GM12878 (cell line): Measurements from ENCODE around the gene HOXB3. TPM values are rescaled to one million over a fixed set of nuclear protein-coding genes. Genes with fewer than 3 reads are reported as not detected.

Experiments
- ATAC-seq: fragments of 200-7000 bp; cut with Tn5 transposase; 3 replicates; pipeline ENCODE4 v1.9.1; 2020; ENCODE audit warnings: mild to moderate bottlenecking, moderate library complexity
- BruUV-seq: library from RNA; stranded (reverse); fragments of 400-500 nt; replicated peaks from 2 replicates; lab custom pipeline; 2021; lab: Mats Ljungman, UMichigan
- CTCF ChIA-PET: fragments of 300-600 bp; sonication (Branson Sonifier 250); formaldehyde crosslinking; extraction: SDS; loops from one replicate; lab custom pipeline; 2021; ENCODE audit warnings: inconsistent platforms; lab: Yijun Ruan, JAX
- POLR2A ChIA-PET: fragments of 350-600 bp; formaldehyde crosslinking; extraction: SDS; loops from one replicate; lab custom pipeline; 2021; ENCODE audit warnings: inconsistent platforms; lab: Charles Lee
- RAD21 ChIA-PET: fragments of 300-600 bp; sonication (Branson Sonifier 250); formaldehyde crosslinking; loops from one replicate; lab custom pipeline; 2023; ENCODE audit warnings: antibody characterized with exemption; ENCODE audit not compliant: unreplicated experiment; lab: Charles Lee
- SMC1A ChIA-PET: fragments of 300-600 bp; sonication (Branson Sonifier 250); formaldehyde crosslinking; loops from one replicate; lab custom pipeline; 2023; ENCODE audit not compliant: unreplicated experiment, uncharacterized antibody; lab: Charles Lee
- DNase-seq: peaks from one replicate; pipeline ENCODE4 v3.0.0-alpha.2; 2011; ENCODE audit warnings: low read depth, low spot score
- FAIRE-seq: peaks from 3 replicates; lab custom pipeline; 2011; peaks lifted over from hg19 to GRCh38; lab: Jason Lieb, UNC
- H2AFZ ChIP-seq: 2 replicates; pipeline ENCODE4 v1.6.0; 2011; ENCODE audit warnings: low read depth, low read length, control low read depth; ENCODE audit not compliant: control insufficient read depth
- H3K27ac ChIP-seq: 2 replicates; pipeline ENCODE4 v1.5.1; 2011; ENCODE audit warnings: control low read depth; ENCODE audit not compliant: control insufficient read depth, insufficient read depth
- H3K27me3 ChIP-seq, 2 experiments: replicated peaks in 1 of 2; 2 replicates each; pipeline versions ENCODE4 v1.6.0 to v1.6.1; 2011; ENCODE audit warnings: low read length in 1 of 2; ENCODE audit not compliant: control insufficient read depth in 2 of 2, insufficient read depth in 2 of 2
- H3K36me3 ChIP-seq, 2 experiments: 2 replicates each; pipeline ENCODE4 v1.5.1; 2011; ENCODE audit warnings: low read length in 1 of 2; ENCODE audit not compliant: control insufficient read depth in 2 of 2, insufficient read depth in 2 of 2
- H3K4me1 ChIP-seq: 2 replicates; pipeline ENCODE4 v1.6.1; 2011; ENCODE audit warnings: mild to moderate bottlenecking, low read length, moderate library complexity, mixed read lengths; ENCODE audit not compliant: control insufficient read depth, insufficient read depth
- H3K4me2 ChIP-seq: 2 replicates; pipeline ENCODE4 v1.6.0; 2011; ENCODE audit warnings: control low read depth; ENCODE audit not compliant: control insufficient read depth, insufficient read depth
- H3K4me3 ChIP-seq: fragments of 200-600 bp; sonication (generic); 2 replicates; pipeline ENCODE4 v1.5.1; 2016
- H3K79me2 ChIP-seq: 2 replicates; pipeline ENCODE4 v1.6.0; 2011; ENCODE audit warnings: low read length; ENCODE audit not compliant: control insufficient read depth, insufficient read depth
- H3K9ac ChIP-seq: 2 replicates; pipeline ENCODE4 v1.8.0; 2011; ENCODE audit warnings: low read length, control low read depth, mixed read lengths; ENCODE audit not compliant: control insufficient read depth, insufficient read depth
- H3K9me3 ChIP-seq: replicated peaks from 3 replicates; pipeline ENCODE4 v1.5.1; 2011; ENCODE audit warnings: mild to moderate bottlenecking, low read length; ENCODE audit not compliant: control insufficient read depth, insufficient read depth
- H4K20me1 ChIP-seq: 2 replicates; pipeline ENCODE4 v1.6.0; 2011; ENCODE audit not compliant: control insufficient read depth, insufficient read depth
- BMI1 ChIP-seq: fragments of 450-650 bp; IDR thresholded peaks from 2 replicates; pipeline ENCODE4 v1.6.1; 2016; ENCODE audit warnings: mild to moderate bottlenecking, moderate library complexity, borderline replicate concordance
- CBFB ChIP-seq: IDR thresholded peaks from 2 replicates; pipeline ENCODE4 v1.6.1; 2016; ENCODE audit warnings: antibody characterized with exemption, low read depth
- CBX3 ChIP-seq: fragments of 200-600 bp; sonication (generic); IDR thresholded peaks from 2 replicates; pipeline ENCODE4 v1.6.1; 2016; ENCODE audit warnings: low read depth, borderline replicate concordance
- CREB1 ChIP-seq: IDR thresholded peaks from 2 replicates; pipeline ENCODE4 v1.6.1; 2012; ENCODE audit warnings: low read depth, mild to moderate bottlenecking, inconsistent platforms
- IKZF2 ChIP-seq, 2 experiments: fragments of 450-650 bp; IDR thresholded peaks; 2 replicates each; pipeline ENCODE4 v1.6.1; 2017; ENCODE audit warnings: mild to moderate bottlenecking in 2 of 2, moderate library complexity in 2 of 2
- NRF1 ChIP-seq: conservative IDR thresholded peaks from 2 replicates; pipeline ENCODE4 v1.6.1; 2011; ENCODE audit warnings: mild to moderate bottlenecking, low read depth, low read length, improper control_type of control experiment
- PKNOX1 ChIP-seq: fragments of 450-650 bp; IDR thresholded peaks from 2 replicates; pipeline ENCODE4 v1.6.1; 2016; ENCODE audit warnings: mild to moderate bottlenecking
- RELA ChIP-seq: fragments of 450-650 bp; IDR thresholded peaks from 2 replicates; pipeline ENCODE4 v1.8.0; 2014; ENCODE audit warnings: borderline replicate concordance; ENCODE audit not compliant: partially characterized antibody
- RUNX3 ChIP-seq: IDR thresholded peaks from 2 replicates; pipeline ENCODE4 v1.6.1; 2012; ENCODE audit warnings: low read length, inconsistent platforms
- SPI1 ChIP-seq: IDR thresholded peaks from 2 replicates; pipeline ENCODE4 v1.6.1; 2011; ENCODE audit warnings: low read depth, mild to moderate bottlenecking, low read length, moderate library complexity, borderline replicate concordance; ENCODE audit not compliant: insufficient read depth
- ZNF24 ChIP-seq: fragments of 450-650 bp; IDR thresholded peaks from 2 replicates; pipeline ENCODE4 v1.6.1; 2017; ENCODE audit warnings: antibody characterized with exemption, mild to moderate bottlenecking
- ZZZ3 ChIP-seq: IDR thresholded peaks from 2 replicates; pipeline ENCODE4 v1.6.1; 2011; ENCODE audit warnings: low read depth; ENCODE audit not compliant: control insufficient read depth, insufficient read length
- WGBS: methylation state at CpG from one replicate; pipeline ENCODE4 v1.1.6; 2016; ENCODE audit warnings: low lambda C conversion rate; ENCODE audit not compliant: insufficient replicate concordance, insufficient coverage; ENCODE audit errors: missing lambda C conversion rate; 5-methylcytosine and 5-hydroxymethylcytosine counted together
- in situ Hi-C: fragments of 300-500 bp; cut with MboI; formaldehyde crosslinking; loops from 9 replicates; pipeline ENCODE4 v1.14.3; 2018; ENCODE audit warnings: mixed read lengths
- intact Hi-C: fragments of 100-400 bp; cut with micrococcal nuclease; formaldehyde crosslinking; loops from one replicate; pipeline ENCODE4 v1.14.2; 2022; ENCODE audit not compliant: unreplicated experiment
- polyA plus RNA-seq, 11 experiments: library from polyadenylated mRNA; depleted of rRNA in 4 of 11; unstranded in 6 of 11; stranded (reverse) in 5 of 11; fragments of >200 nt; fragmentation: Nextera tagmentation in 4 of 11; fragmentation: Illumina TruSeq in 1 of 11; extraction: Ambion mirVana in 4 of 11; extraction: Trizol in 1 of 11; gene quantifications; 1 replicate in 1 of 11; 2 replicates in 10 of 11; pipeline versions ENCODE4 v1.2.1 to v1.2.3, GENCODE V29; 2011 to 2016; ENCODE audit warnings: inconsistent platforms in 2 of 11, missing spikeins in 2 of 11, low read depth in 1 of 11
- total RNA-seq, 4 experiments: library from RNA; depleted of rRNA in 3 of 4; stranded (reverse); fragments of >200 nt in 3 of 4; fragmentation: Illumina TruSeq in 1 of 4; extraction: Trizol in 1 of 4; gene quantifications; 2 replicates each; pipeline versions ENCODE4 v1.2.1 to v1.2.3, GENCODE V29; 2013 to 2021
- TF ChIP-seq, protein P1 (sequence below): IDR thresholded peaks from 2 replicates; pipeline ENCODE4 v1.6.1; 2012; ENCODE audit warnings: low read depth, low read length, improper control_type of control experiment

Gene HOXB3
- total and polyA plus RNA-seq, 10 of the 15 experiments (the other 5 are each of a cell fraction or from before 2014, with no cell fraction given), result 0.19 to 7.7 (median 2.9) TPM

DNA sequence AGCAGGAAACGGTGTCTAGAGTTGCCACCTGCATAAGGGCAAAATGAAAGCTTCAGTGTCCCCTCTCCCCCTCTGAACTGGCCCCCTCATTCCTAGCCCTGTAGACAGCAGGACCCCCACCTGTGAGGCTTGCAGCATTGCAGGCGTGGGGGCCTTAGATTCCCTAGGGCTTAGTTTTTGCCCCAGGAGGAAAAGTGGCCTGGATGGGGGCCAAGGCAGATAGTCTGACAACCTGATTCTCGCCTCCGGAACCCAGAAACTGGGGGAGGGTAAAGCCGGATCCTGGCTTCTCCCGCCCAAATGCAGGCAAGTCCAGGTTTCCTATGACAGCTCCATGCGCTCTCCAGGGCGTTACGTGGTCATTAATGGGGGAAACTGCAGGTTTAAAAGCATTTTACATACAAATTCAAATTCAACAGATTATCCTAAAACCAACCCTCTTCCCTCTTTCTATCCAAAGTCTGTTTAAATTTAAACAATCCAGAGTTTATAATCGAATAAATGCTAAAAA, 15.4 kb upstream of the HOXB3 start:
- FAIRE-seq (no peak), DNase-seq (no peak), ATAC-seq (no peak)
- in situ Hi-C loops (no loop called here), intact Hi-C loops (no loop called here)
- H3K27ac ChIP-seq, result no peak overlapping the region
- H3K27me3 ChIP-seq, result peaks cover 9% of the 10 kb centered on the region in 2 experiments
- no peaks in the 10 kb centered on the region for H3K36me3 ChIP-seq
- SMC1A ChIA-PET, result interaction anchor here (0.6 to 1.3 kb wide), 2 partner anchors 12 to 1688 kb away, joined by 3 to 4 read pairs; no protein-coding TSS in a partner anchor
- WGBS, result 87% methylated on average over 10 of the region's 10 CpGs
- no peak for TF ChIP-seq ZNF24
- no peak for TF ChIP-seq IKZF2 (IDR thresholded peaks at IDR 0.05)
- no peak for TF ChIP-seq ZZZ3
- TF ChIP-seq CBX3, result no peak
- no peak for TF ChIP-seq BMI1
- no peak for TF ChIP-seq CBFB
- TF ChIP-seq CREB1, result no peak
- no peak for TF ChIP-seq RUNX3
- no peak for TF ChIP-seq PKNOX1
- TF ChIP-seq, protein P1, sequence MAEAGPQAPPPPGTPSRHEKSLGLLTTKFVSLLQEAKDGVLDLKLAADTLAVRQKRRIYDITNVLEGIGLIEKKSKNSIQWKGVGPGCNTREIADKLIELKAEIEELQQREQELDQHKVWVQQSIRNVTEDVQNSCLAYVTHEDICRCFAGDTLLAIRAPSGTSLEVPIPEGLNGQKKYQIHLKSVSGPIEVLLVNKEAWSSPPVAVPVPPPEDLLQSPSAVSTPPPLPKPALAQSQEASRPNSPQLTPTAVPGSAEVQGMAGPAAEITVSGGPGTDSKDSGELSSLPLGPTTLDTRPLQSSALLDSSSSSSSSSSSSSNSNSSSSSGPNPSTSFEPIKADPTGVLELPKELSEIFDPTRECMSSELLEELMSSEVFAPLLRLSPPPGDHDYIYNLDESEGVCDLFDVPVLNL, result no peak
- TF ChIP-seq NRF1, result no peak
- no peak for TF ChIP-seq SPI1
- no peak for TF ChIP-seq RELA
- H3K79me2 ChIP-seq, result no peaks in the 10 kb centered on the region
- RAD21 ChIA-PET, result no interaction called here
- no peaks in the 10 kb centered on the region for H3K9me3 ChIP-seq
- H3K9ac ChIP-seq, result no peak overlapping the region
- no peak overlapping the region for H2AFZ ChIP-seq
- no TSS peak for BruUV-seq
- CTCF ChIA-PET, result interaction anchor here (2.3 kb wide), 1 partner anchor 346 kb away, joined by 6 read pairs; no protein-coding TSS in a partner anchor
- no peak overlapping the region for H3K4me2 ChIP-seq
- no peaks in the 10 kb centered on the region for H4K20me1 ChIP-seq
- POLR2A ChIA-PET, result no interaction called here
- peaks cover 5% of the 10 kb centered on the region for H3K4me1 ChIP-seq
- H3K4me3 ChIP-seq, result no peak overlapping the region
